Measurements from ENCODE around the gene MBTD1. TPM values are rescaled to one million over a fixed set of nuclear protein-coding genes. Genes with fewer than 3 reads are reported as not detected.
A peak's percentile ranks its signal among the peaks of the same experiment; 100 is the strongest.
"Not testable (repeated sequence)": the region's sequence is repeated elsewhere in the genome, so short reads cannot be mapped to it uniquely, and the experiment has no call there.

The MBTD1 gene
- total RNA-seq, 1 experiment from 2014 or later = 5.9 TPM

DNA sequence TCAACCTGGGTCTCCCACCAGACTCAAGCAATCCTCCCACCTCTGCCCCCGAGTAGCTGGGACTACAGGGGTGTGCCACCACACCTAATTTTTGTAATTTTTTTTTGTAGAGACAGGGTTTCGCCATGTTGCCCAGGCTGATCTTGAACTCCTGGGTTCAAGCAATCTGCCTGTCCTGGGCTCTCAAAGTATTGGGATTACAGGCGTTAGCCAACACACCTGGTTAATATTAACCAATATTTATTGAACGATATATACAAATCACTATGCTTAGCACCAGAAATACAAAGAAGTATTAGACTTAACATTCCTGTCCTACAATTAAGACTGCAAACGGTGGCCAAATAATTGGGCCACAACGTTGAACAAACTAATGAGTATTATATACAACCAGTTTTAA, 4.2 kb downstream of the MBTD1 start:
- no peak for DNase-seq (ENCODE audit: low read depth)

DNA sequence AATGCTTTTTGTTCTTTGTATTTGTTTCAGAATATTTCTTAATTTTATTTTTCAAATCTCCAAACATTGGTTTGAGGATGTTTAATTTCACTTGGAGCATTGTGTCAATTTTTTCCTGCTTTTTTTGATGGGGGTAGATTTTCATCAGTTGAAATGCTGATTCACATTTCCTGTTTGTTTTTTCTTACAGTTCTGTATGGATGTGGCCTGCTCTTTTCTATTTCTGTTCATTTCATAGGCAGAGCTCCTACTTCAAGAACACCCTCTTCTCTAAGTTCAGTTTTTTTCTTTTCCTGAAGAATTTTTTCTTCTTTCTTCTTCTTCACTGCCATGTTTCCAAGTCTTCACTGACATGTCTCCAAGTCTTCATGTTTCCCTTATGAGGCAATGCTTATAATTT, 8.8 kb downstream of the MBTD1 start:
- peak; percentile 28 for DNase-seq (ENCODE audit: low read depth)

DNA sequence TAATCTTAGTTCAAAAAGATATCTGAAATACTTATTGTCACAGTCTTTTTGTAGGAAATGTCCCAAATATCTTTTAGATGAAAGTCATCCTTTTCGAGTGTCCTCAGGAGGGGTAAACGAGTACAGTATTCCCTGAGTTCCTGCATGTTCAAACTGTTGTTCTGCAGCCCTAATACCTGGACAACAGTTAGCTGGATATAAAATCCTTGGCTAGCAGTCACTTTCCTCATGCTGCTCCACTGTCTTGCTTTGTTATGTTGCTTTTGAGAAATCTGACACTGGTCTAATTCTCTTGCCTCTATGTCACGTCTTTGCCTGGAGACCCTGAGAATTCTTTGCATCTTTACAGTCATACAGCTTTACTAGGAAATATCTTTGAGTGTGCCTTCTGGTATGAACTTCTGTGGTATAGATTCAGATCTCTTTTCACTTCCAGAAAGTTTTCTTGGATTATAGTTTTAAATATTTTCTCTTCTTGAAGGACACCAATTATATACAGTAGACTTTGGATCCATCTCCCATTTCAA, 9.5 kb downstream of the MBTD1 start:
- no peak for DNase-seq (ENCODE audit: low read depth)

DNA sequence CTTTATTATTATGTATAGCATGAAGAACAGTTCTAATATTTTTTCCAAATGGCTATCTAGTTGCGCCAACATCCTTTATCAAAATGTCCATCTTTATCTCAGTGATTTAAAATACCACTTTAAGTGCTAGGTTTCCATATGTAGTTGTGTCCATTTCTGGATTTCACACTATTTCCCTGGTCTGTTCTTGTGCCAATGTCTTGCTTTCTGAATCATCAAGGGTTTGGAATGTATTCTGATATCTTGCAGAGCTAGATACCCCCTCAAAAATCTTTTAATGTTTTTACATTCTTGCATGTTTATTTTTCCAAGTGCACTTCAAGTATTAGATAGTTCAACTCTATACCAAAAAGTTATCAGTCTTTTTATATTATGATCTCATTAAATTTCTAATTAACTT, 14.3 kb downstream of the MBTD1 start:
- DNase-seq (ENCODE audit: low read depth) = no peak

DNA sequence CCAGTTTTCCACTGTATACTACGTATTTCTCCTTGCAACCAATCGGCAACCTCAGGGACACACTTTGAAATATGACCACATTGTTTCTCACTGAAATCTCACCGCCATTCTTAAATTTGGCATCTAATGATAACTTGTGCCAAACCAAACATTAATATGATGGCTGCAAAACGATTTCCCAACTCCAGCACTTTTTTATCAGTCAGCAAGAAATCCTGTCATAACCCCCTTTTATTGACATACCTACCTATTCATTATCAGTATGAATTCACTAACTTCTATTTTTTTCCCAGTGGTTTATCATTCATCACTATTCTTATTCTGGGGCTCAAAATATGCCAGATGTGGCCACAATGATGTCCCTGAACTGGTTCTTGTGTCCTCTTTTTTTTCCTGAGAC, 15.8 kb downstream of the MBTD1 start:
- no peak for DNase-seq (ENCODE audit: low read depth)

DNA sequence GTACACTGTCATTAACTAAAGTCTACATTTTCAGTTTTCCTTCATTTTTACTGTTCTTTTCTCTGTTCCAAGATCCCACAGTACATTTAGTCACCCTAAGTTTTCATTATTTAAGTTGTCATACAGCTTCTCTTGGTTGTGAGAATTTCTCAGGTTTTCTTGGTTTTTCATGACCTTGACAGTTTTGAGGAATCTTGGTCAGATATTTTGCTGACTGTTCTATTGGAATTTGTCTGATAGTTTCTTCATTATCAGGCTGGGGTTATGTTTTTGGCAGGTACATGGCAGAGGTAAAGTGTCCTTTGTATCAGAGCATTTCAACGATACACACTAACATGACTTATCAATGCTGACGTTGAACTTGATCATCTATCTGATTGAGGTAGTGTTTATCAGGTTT, 19.6 kb downstream of the MBTD1 start:
- DNase-seq (ENCODE audit: low read depth) = no peak

DNA sequence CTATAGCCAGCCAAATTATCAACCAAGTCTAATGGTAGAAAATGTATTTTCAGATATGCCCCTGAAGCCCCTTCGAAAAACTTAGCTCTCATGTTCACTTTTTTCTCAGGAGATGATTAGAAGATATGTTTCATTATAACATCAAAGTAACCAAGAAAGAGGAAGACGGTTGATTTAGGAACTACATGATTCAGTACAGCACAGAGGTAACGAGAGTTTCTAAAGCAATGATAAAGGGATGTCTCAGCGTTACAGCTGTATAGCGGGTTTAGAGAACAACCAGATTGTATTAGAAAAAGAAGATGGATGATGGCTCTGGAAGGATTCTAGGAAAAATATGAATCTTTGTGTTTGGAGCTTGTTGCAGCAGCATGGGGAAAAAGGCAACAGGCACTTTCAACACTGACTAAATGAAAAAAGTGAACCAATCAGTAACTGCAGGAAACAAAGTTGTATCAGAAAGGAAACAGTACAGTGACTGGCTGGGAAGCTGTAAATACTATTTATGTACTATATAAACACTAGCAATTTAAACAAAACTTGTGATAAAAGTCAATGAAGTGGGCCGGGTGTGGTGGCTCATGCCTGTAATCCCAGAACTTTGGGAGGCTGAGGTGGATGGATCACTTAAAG, 21.5 kb downstream of the MBTD1 start:
- no peak for DNase-seq (ENCODE audit: low read depth)

DNA sequence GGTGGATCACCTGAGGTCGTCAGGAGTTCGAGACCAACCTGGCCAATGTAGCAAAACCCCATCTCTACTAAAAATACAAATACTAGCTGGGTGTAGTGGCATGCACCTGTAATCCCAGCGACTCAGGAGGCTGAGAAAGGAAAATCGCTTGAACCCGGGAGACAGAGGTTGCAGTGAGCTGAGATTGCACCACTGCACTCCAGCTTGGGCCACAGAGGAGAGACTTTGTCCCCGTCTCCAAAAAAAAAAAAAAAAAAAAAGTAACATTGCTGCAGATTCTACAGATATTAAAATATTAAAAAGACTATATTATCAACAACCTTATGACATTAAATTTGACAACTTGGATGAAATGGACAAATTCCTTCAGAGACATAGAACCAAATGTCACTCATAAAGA, 25.7 kb downstream of the MBTD1 start:
- DNase-seq (ENCODE audit: low read depth) = no peak

DNA sequence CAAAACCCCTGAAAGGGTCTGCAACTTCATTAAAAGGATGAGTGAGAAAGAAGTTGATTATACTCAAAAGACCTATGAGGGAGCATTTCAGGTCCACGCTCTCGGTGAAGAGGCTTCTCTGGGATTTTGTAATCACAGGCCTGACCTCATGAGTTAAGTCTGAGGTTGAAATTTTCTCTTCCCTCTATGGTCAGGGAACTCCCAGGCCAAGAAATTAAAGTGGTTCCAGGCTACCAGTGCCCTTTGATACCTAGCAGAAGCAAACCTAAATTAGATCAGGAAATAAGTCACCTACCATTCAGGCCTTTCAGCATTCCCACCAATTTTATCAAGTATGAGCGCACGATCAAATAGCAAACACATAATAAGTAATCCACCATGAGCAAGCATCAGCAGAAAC, 27.9 kb downstream of the MBTD1 start:
- DNase-seq (ENCODE audit: low read depth) = no peak

DNA sequence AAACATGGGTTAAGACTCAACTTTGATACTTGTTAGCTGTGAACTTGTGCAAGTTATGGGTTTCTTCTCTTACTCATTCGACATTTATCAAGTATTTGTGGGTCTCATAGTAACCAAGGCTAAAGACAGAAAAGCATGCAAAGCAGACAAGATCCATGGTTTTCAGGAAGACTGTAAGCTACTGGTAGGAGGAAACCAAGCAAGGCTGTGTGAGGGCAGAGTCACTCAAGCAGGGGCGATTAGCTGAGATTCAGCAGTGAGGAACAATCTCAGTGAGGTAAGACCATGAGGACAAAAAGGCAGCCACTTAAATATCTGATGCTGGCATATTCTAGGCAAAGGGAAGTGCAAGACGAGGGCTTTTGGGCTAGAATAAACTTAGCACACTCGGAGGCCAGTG, 29.5 kb downstream of the MBTD1 start:
- DNase-seq (ENCODE audit: low read depth) = no peak

DNA sequence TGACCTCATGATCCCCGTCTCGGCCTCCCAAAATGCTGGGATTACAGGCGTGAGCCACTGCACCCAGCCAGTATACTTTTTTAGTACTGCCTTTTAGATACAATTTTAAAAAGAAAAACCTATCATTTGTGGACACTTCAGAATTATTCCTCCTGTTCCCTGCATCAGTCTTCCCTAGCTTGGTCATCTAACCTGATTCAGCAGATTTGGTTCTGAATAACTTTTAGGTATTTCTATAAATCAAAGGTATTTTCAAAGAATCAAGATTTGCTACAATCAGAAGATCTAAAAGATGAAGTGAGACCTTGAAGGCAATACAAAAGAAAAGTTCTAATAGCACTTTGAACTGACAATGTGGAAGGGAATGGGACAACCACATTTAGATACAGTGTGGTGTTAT, 30.0 kb downstream of the MBTD1 start:
- no peak for DNase-seq (ENCODE audit: low read depth)

DNA sequence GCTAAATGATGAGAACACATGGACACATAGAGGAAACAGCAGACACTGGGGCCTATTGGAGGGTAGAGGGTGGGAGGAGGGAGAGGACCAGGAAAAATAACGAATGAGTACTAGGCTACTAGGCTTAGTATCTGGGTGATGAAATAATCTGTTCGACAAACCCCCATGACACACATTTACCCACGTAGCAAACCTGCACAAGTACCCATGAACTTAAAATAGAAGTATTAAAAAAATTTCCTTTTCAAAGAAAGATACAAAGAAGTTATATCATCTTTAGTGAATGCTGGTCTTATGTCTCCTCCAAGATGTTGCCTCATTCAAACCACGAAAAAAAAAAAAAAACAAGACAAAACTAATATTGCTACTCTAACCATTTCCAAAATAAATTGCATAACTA, 31.7 kb downstream of the MBTD1 start:
- peak; percentile 45 for DNase-seq (ENCODE audit: low read depth)

DNA sequence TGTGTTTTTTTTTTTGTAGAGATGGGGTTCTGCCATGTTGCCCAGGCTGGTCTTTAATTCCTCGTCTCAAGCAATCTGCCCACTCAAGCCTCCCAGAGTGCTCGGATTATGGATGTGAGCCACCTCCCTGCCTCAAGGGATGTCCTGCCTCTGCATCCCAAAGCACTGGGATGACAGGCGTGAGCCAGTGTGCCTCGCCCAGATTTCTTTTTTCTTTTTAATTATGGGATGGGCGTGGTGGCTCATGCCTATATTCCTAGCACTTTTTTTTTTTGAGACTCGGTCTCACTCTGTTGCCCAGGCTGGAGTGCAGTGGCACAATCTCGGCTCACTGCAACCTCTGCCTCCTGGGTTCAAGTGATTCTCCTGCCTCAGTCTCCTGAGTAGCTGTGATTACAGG, 34.3 kb downstream of the MBTD1 start:
- DNase-seq (ENCODE audit: low read depth) = not testable (repeated sequence)

DNA sequence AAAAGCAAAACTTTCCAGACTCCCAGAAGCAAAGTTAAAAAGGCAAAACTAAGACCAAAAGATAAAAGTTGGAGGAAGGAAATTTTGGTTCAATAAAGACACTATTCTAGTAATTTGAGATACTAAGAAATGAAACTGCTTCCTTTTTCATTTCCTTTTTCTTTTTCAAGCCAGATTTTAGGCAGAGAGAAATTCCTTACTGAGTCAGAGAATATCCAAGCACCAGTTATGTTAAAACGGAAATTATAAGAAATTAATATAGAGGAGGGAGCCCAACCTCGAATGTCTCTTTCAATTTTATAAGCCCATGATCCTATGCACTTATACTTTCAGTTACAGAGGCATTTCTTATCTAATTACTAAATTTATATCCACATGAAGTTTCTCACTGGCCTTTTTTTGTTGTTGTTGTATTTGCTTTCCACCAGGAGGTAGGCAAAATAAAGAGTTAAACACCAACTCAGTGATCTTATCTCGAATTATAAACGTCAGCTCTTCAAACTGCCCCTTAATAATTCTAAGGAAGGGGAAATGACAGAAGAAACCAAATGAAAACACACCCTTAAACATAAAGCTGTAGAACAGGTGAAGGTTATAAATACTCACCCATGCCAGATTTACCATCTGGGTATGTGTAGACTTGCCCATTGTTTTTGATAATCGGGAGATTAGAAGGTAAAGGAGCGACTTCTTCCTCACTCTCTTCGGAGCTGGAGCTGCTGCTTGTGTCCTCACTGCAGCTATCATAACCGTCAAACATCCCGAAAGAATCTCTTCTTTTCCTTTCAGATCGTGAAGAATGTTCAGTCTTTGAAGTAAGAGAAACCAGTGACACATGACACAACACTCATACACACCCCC, 35.2 kb downstream of the MBTD1 start:
- no peak for DNase-seq (ENCODE audit: low read depth)

DNA sequence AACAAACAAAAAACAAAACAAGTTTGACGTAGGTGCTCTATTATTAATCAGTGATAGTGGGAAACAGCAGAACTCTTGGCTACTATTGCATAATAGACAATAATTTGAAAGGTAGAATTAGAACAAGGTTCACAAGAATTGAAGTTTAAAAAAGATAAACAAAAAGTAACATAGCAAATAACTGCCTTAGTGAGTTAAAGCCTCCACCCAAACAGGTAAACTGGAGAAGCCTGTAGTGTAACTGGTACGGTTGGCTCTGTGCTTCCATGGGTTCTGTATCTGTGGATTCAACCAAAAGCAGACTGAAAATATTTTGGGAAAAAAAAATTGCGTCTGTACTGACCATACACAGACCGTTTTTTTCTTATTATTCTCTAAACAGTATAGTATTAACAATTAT, 38.5 kb downstream of the MBTD1 start:
- DNase-seq (ENCODE audit: low read depth) = no peak

DNA sequence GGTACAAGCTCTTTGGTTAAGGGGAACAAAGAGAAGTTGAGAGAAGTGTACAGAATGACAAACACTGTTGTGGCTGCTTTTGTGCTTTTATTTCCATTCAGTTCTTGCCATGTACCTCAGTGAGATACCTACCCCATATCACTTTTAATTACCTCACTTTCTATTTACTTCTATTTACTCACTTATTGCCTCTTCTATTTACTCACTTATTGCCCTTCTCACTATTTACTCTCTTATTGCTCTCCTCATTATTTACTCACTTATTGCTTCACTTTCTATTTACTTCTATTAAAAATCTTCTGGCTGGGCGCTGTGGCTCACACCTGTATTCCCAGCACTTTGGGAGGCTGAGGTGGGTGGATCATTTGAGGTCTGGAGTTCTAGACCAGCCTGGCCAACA, 41.9 kb downstream of the MBTD1 start:
- DNase-seq (ENCODE audit: low read depth) = no peak

DNA sequence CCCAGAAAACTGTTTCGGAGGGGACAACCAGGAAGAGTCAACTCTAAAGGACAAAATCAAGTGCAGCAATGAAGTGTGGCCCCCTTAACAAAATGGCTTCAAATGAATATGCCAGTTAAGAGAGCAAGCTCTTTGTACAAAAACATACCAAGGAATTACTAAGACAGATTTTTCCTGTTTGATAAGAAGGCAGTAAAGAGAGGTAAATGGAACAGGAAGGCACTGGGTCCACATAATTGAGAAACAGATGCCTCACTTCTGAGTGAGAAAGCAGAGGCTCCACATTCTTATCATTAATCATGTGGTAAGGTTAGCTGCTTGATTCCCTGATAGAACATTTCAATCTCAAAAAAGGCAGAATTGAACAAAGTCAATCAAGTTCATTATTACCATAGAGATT, 44.9 kb downstream of the MBTD1 start:
- no peak for DNase-seq (ENCODE audit: low read depth)

DNA sequence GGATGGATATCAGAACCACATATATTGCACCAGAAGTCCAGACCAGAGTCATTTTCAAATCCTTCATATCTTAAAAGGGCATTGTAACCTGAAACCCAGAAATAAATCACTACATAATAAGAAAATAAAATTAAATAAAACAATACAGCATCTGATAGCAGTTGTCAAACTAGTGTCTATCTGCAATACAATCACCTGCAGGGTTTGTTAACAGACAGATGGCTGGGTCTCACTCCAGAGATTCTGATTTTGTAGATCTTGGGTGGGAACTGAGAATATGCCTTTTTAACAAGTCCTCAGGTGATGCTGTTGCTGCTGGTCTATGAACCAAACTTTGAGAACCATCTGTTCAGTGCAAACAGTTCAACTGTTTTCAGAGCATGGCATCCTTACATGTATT, 56.0 kb downstream of the MBTD1 start:
- no peak for DNase-seq (ENCODE audit: low read depth)

DNA sequence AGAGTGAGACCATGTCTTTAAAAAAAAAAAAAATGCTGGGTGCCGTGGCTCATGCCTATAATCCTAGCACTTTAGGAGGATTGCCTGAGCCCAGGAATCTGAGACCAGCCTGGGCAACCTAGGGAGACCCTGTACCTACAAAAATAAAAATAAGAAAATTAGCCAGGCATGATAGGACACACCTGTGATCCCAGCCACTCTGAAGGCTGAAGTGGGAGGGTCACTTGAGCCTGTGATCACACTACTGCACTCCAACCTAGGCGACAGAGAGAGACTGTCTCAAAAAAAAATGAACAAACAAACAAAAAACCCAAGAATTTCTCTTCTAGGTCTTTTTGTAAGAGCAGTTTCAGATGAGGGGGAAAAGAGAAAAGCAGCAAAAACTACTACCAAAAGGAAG, 59.0 kb downstream of the MBTD1 start:
- no peak for DNase-seq (ENCODE audit: low read depth)

DNA sequence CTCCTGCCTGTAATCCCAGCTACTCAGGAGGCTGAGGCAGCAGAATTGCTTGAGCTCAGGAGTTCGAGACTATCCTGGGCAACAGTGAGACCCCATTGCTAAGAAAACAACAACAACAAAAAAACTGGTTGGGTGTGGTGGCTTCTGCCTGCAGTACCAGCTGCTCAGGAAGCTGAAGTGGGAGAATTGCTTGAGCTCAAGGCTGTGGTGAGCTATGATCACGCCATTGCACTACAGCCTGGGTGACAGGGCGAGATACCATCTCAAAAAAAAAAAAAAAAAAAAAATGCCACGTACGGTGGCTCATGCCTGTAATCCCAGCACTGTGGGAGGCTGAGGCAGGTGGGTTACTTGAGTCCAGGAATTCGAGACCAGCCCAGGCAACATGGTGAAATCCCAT, 59.6 kb downstream of the MBTD1 start:
- DNase-seq (ENCODE audit: low read depth) = no peak

DNA sequence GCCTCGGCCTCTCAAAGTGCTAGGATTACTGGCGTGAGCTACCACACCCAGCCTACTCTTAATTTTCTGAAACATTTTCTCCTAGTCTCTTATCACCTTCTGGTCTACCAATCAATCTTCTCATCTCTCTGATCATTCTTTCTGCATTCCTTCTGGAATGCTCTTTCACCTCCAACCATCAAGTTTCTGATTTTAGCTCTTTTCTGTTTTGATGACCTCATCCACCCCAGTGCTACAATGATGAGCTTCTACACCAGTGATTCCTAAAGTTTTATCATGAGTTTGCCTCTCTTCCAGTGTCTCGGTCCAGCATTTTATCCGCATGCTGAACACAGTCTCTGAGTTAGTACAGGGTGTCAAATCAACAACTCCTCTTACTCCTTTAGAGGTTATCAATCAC, 62.1 kb downstream of the MBTD1 start:
- no peak for DNase-seq (ENCODE audit: low read depth)

DNA sequence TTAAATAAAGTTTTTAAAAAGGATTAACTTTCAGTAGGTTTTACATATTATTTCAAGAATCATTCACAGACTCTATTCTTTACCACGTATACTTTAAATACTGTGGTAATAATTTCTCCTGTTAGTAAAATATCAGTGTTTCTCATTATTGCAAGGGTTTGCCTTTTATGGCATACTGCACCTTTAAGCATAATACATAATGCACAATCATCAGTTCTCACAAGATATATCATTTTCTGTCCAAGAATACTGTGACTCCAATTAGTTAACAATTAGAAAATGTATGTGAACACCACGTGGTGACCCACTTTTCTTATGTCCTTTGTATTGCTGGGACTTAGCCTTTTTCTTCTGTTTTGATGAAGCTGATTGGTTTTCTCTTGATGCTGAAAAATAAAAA, 68.0 kb downstream of the MBTD1 start:
- no peak for DNase-seq (ENCODE audit: low read depth)

DNA sequence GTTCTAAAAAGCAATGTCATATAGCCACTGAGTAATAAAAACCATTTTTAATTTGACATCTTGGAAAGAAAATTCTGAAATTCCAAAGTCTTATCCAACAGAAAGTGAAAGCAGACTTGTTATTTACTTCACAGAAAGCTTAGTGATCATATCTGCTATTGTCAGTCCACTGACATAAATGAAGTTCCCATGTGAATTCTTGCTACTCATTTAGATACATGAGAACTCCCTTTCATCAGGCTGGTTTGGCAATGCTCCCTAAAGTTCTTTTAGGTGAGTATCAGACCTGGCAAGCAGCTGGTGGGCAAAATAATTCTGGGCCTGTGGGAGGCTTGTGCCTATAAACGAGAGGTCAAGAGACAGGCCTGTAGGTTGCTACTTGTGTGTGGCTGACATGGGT, 70.2 kb downstream of the MBTD1 start:
- DNase-seq (ENCODE audit: low read depth) = peak; percentile 9

All from LHCN-M2 (cell line).